NCI-H82 (cell line): ENCODE measurements around the gene ALG11.

Source experiments
- DNase-seq: peaks from one replicate; lab custom pipeline; 2025; lab: John Stamatoyannopoulos, UW

Gene ALG11

DNA sequence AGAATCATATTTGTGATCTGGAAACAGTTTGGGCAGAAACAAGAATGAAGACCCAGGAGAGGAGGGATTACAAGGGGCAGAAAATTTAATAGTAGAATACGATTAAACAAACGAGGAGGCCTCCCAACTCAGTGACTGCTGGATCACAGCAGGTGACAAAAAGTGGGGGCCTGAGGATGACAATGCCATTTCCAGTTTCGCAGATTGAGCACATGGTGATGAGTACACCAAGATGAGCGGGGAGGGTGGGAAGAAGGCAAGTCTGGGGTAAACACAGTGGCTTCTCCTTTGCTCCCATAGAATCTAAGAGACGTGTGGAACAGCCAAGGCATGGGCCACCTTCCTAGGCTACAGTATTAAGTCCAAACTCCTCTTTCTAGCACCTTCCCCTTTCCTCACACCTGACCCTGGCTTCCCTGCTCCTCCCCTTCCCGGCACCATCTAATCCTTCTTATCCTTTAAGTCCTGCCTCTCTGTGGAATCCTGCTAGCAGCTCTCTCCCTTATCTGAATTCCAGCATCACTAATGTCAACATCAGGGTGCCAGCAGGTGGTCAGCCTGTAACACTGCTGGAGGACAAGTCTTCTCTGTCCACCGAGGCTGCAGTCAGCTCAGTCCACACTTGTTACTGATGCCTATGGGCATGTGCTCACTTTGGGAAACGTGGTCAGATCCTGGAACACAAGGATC is 14.4 kb upstream of the ALG11 start:
- peak; percentile 94 for DNase-seq

- peak; percentile 63 for DNase-seq
Measured at GRCh38 chr13:51998723-51999509, 13.3 kb upstream of the ALG11 start.

GRCh38 chr13:51999510-51999911 is 12.7 kb upstream of the ALG11 start:
- no peak for DNase-seq

GRCh38 chr13:51999921-52000320 is 12.3 kb upstream of the ALG11 start:
- DNase-seq, result no peak

DNA sequence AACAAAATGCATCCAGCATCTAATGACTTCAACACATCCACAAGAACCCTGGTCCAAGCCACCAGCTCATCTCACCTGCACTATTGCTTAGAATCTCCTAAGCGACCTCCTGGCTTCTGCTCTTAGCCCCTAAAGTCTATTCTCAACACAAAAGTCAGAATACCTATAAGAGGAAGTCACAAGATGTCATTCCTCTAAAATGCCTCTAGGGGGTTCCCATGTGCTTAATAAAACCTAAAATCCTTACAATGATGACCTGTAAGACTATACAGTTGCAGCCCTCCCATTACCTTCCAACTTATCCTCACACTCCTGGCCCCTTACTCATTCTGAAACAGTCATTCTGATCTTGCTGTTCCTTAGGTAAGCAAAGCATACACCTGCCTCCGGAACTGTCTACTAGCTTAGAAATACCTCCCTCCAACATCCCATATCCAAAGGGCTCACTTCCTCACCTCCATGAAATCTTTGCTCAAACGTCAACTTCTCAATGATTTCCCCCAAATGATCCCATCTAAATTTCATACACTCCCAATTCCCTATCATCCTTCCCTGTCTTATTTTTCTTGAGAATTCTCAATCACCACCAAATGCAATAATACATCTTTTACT is 11.0 kb upstream of the ALG11 start:
- DNase-seq, result peak; percentile 84

DNA sequence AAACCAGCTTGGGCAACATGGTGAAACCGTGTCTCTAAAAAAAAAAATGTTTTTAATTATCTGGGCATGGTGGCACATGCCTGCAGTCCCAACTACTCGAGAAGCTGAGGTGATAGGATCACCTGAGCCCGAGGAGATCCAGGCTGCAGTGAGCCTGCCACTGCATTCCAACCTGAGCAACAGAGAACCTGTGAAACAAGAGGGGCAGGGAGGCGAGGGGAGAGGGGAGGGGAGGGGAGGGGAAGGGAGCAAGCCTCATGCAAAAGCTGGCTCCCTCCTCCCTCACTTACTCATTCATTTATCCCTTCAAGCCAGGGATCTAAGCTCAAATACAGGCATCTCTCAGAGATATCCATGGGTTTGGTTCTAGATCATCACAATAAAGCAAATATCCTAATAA is 9.8 kb upstream of the ALG11 start:
- peak; percentile 19 for DNase-seq

GRCh38 chr13:52003541-52003940 is 8.7 kb upstream of the ALG11 start:
- DNase-seq, result peak; percentile 76

GRCh38 chr13:52004511-52005170 is 7.6 kb upstream of the ALG11 start:
- no peak for DNase-seq

GRCh38 chr13:52005841-52006522 is 6.2 kb upstream of the ALG11 start:
- DNase-seq, result no peak

- DNase-seq, result no peak
Measured at GRCh38 chr13:52006523-52007245, 5.5 kb upstream of the ALG11 start.

GRCh38 chr13:52009946-52010345 is 2.3 kb upstream of the ALG11 start:
- no peak for DNase-seq

GRCh38 chr13:52010890-52011631 is 1.1 kb upstream of the ALG11 start, which contains the start of gene ATP7B:
Gene ATP7B, minus strand, starts transcription at chr13:52011450. Its CDS starts 113 bp downstream, at chr13:52011337.
- peak; percentile 74 for DNase-seq

GRCh38 chr13:52012512-52012836 is 276 bp downstream of the ALG11 start:
- no peak for DNase-seq

GRCh38 chr13:52016296-52016695 is 4.1 kb downstream of the ALG11 start:
- DNase-seq, result no peak

- DNase-seq, result no peak
Measured at GRCh38 chr13:52020191-52020590, 8.0 kb downstream of the ALG11 start.

GRCh38 chr13:52022356-52022755 is 10.2 kb downstream of the ALG11 start:
- no peak for DNase-seq

GRCh38 chr13:52024481-52024880 is 12.3 kb downstream of the ALG11 start, which contains the start of gene UTP14C:
Gene UTP14C, plus strand, starts transcription at chr13:52024691. Its CDS starts 4,114 bp downstream, at chr13:52028805.
- DNase-seq, result no peak

DNA sequence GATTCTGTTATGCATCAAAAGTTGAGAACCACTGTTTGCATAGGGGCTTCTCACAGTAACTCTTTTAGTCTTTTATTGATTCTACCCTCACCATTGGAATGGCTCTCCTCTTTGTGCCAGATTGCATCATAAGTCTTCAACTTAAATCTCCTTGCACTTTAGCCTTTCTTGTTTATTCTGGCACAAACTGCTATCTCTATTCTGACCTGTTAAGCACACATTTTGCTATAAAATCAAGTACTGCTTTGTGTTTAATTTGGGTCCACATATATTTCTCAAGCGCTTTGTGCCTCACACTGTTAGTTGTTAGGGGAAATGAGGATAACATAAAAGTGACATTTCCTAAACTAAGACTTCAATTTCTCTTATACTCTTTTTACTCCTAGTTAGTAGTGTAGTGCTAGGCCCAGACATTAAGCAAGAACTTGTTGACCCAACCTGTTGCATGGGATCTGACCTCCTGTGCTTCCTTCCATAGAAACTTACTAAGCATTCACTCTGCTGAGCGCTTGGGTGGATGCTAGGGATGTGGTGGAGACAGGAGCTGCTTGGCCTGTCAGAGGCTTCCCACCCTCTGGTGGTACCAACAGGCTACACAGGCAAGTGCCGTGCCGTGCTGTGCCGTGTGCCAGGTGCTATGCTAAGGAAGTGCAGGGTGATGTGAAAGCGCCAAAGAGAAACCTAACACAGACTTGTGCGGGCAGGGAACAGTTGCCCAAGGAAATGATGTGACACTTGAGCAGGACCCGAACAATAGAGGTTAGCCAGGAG is 13.5 kb downstream of the ALG11 start:
- DNase-seq, result no peak

GRCh38 chr13:52026246-52026626 is 14.0 kb downstream of the ALG11 start:
- no peak for DNase-seq

- DNase-seq, result no peak
Measured at GRCh38 chr13:52027832-52028231, 15.6 kb downstream of the ALG11 start.
